Astrocyte of the cerebellum (primary cell): ENCODE data around the gene TSPAN12.

Experiments
- DNase-seq: peaks from one replicate; pipeline ENCODE4 v3.0.0-alpha.2; 2011; ENCODE audit warnings: low read depth
- H3K4me3 ChIP-seq: 2 replicates; pipeline ENCODE4 v1.5.1; 2011; ENCODE audit warnings: mild to moderate bottlenecking, low read depth, low read length, moderate library complexity
- in situ Hi-C: cut with HindIII; loops from 2 replicates; pipeline ENCODE4 v1.10.0; 2017; ENCODE audit warnings: low sequenced_read_pairs
- TF ChIP-seq, protein P1 (sequence below): IDR thresholded peaks from 2 replicates; pipeline ENCODE4 v1.5.1; 2012; ENCODE audit warnings: low read length, low read depth, moderate library complexity, mild to moderate bottlenecking; ENCODE audit errors: missing control alignments

Gene TSPAN12

DNA sequence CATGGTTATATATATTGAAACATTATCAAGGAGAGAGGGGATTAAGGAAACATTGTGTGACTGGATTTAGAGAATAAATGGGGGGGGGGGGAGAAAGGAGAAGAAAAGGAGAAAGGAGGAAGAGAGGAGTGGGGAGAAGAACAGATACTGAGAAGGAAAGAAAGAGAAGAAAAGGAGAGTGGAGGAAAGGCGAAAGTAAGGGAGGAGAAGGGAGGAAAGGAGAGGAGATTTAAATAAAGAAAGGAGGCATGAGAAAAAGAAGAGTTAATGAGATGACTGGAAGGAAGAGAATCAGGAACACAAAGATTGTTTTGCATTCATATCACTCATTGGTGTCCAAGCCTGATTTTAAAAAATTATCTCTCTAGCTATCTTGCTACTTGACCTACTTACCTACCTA lies 16.1 kb upstream of the TSPAN12 start:
- H3K4me3 ChIP-seq, result no peak overlapping the region
- in situ Hi-C loops, result no loop called here
- TF ChIP-seq, protein P1, sequence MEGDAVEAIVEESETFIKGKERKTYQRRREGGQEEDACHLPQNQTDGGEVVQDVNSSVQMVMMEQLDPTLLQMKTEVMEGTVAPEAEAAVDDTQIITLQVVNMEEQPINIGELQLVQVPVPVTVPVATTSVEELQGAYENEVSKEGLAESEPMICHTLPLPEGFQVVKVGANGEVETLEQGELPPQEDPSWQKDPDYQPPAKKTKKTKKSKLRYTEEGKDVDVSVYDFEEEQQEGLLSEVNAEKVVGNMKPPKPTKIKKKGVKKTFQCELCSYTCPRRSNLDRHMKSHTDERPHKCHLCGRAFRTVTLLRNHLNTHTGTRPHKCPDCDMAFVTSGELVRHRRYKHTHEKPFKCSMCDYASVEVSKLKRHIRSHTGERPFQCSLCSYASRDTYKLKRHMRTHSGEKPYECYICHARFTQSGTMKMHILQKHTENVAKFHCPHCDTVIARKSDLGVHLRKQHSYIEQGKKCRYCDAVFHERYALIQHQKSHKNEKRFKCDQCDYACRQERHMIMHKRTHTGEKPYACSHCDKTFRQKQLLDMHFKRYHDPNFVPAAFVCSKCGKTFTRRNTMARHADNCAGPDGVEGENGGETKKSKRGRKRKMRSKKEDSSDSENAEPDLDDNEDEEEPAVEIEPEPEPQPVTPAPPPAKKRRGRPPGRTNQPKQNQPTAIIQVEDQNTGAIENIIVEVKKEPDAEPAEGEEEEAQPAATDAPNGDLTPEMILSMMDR, result no peak
- DNase-seq, result no peak

DNA sequence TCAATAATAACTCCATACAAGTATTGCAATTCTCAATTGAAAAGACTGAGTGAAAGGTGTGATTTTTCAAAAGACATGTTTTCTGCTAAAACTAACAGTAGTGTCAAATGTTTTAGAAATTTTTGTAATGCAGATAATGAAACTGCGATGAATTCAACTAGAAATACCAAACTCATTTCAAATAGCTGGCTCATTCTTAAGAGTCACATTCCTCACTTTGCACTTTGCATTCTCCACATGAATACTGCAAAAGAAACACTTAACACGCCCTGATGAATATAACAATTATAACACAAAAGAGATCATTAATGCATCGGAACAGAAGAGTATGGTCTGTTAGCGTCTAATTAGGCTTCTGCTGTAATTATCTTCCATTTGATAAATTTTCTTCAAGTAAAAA lies 15.5 kb upstream of the TSPAN12 start:
- TF ChIP-seq, protein P1, result no peak
- in situ Hi-C loops, result no loop called here
- DNase-seq, result no peak
- no peak overlapping the region for H3K4me3 ChIP-seq

DNA sequence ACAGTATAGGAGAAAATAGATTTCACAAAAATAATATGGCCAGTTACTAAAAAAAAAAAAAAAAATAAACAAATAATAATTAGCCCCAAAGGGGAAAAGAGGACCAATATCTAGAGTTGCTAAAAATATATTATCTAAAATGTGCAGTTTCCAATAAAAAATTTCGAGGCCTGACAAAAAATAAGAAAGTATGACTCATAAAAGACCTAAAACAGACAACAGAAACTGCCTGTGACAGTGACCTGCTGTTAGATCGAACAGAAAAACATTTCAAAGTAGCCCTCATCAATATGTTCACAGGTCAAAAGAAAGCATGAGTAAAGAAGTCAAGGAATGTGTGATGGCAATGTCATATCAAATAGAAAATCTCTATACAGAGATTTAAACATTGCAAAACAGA lies 11.8 kb upstream of the TSPAN12 start:
- no peak for DNase-seq
- in situ Hi-C loops, result no loop called here
- TF ChIP-seq, protein P1, result no peak

DNA sequence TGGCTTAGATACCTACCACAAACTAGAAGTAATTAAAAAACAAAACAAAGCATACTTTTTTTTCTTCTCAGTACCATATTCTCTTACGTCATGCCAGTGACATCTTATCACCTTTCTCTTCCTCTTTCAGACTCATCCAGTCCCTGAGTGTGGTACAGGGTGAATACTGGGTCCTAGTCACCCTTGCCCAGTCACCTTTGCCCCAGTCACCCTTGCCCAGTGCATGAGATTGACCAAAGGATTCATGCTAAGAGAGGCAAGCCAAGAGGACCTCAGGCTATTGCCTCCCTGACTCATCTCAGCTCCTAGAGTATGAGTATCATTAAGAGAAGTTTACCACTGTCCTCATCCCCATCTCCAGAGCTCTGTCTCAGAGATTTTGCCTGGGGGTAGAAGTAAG lies 10.0 kb upstream of the TSPAN12 start:
- H3K4me3 ChIP-seq, result no peak overlapping the region
- in situ Hi-C loops, result no loop called here
- no peak for DNase-seq
- TF ChIP-seq, protein P1, result no peak

More for the DNA sequence above, 11.8 kb upstream of the TSPAN12 start:
- H3K4me3 ChIP-seq, result no peak overlapping the region

DNA sequence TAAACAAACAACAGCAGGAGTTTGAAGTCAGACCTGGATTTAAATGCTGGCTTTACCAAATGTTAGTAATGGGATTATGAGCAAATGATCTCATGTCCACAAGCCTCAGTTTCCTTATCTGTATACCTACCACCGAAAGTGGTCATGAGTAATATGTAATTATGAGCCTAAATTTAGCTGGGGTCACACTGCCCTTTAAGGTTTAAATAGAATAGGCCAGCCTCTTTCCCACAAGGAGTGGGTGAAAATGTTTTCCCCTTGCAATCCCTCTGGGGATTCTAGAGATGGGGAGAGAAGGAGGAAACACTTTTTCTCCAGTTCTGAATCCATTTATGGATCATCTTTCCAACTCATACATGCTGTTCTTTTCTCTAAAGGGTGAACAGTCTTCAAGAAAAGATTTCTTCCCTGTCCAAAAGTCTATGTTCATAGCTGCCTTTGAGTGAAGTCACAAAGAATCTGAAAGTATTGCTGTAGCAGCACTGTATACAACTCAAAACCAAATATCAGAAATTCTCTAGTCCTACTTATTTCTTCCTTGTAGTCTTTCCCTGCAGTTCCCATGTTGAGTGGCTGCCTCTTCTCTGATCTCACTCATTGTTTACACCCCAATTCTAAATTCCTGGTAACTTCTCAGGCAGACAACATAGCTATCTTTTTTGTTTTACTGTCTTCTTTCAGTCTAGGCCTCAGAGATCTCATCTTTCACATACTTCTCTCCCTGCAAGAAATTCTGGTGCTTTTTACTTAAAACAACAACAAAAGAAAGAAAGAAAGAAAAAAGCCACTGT lies 7.4 kb upstream of the TSPAN12 start:
- no peak for DNase-seq
- TF ChIP-seq, protein P1, result no peak
- in situ Hi-C loops, result no loop called here
- no peak overlapping the region for H3K4me3 ChIP-seq

GRCh38 chr7:120864141-120864900 lies 6.4 kb upstream of the TSPAN12 start:
- no peak for DNase-seq
- in situ Hi-C loops, result no loop called here
- TF ChIP-seq, protein P1, result no peak

More at GRCh38 chr7:120864141-120864900, 6.4 kb upstream of the TSPAN12 start:
- no peak overlapping the region for H3K4me3 ChIP-seq
